DOHH2 (cell line): Measurements from ENCODE around the gene ARHGAP40.

Experiments used
- H3F3A ChIP-seq: fragments of 200-600 bp; sonication (generic), shearing (Covaris generic); 2 replicates; pipeline ENCODE4 v1.6.0; 2016; ENCODE audit warnings: antibody characterized with exemption, mild to moderate bottlenecking; ENCODE audit not compliant: control insufficient read depth, insufficient read depth
- H3K27ac ChIP-seq: fragments of 200-600 bp; sonication (generic); 2 replicates; pipeline ENCODE4 v1.5.1; 2014; ENCODE audit warnings: low read depth, mild to moderate bottlenecking, low read length, moderate library complexity
- H3K27me3 ChIP-seq: fragments of 200-600 bp; sonication (generic); 2 replicates; pipeline ENCODE4 v1.6.1; 2014; ENCODE audit warnings: mild to moderate bottlenecking, low read length, mixed read lengths; ENCODE audit not compliant: control insufficient read depth
- H3K36me3 ChIP-seq: fragments of 200-600 bp; sonication (generic); 2 replicates; pipeline ENCODE4 v1.6.1; 2014; ENCODE audit warnings: mild to moderate bottlenecking, low read length, moderate library complexity, mixed read lengths; ENCODE audit not compliant: control insufficient read depth
- H3K4me1 ChIP-seq: fragments of 200-600 bp; sonication (generic); 2 replicates; pipeline ENCODE4 v1.6.1; 2014; ENCODE audit warnings: mild to moderate bottlenecking, low read length, mixed read lengths; ENCODE audit not compliant: control insufficient read depth
- H3K4me2 ChIP-seq: fragments of 200-600 bp; sonication (generic); 2 replicates; pipeline ENCODE4 v1.6.0; 2014; ENCODE audit warnings: mild to moderate bottlenecking, low read length, moderate library complexity
- H3K4me3 ChIP-seq: fragments of 200-600 bp; sonication (generic); 2 replicates; pipeline ENCODE4 v1.5.1; 2014; ENCODE audit warnings: mild to moderate bottlenecking, low read length, mixed read lengths
- H3K79me2 ChIP-seq: fragments of 200-600 bp; sonication (generic); 2 replicates; pipeline ENCODE4 v1.6.1; 2014; ENCODE audit warnings: mild to moderate bottlenecking, low read length, mixed read lengths; ENCODE audit not compliant: control insufficient read depth
- H3K9me2 ChIP-seq: fragments of 200-600 bp; sonication (generic); replicated peaks from 2 replicates; pipeline ENCODE4 v1.6.1; 2014; ENCODE audit warnings: mild to moderate bottlenecking, low read length, mixed read lengths; ENCODE audit not compliant: control insufficient read depth
- H3K9me3 ChIP-seq: fragments of 200-600 bp; sonication (generic); 2 replicates; pipeline ENCODE4 v1.6.1; 2014; ENCODE audit warnings: antibody characterized with exemption, low read length, mixed read lengths; ENCODE audit not compliant: control insufficient read depth, insufficient read depth
- H4K20me1 ChIP-seq: fragments of 200-600 bp; sonication (generic); 2 replicates; pipeline ENCODE4 v1.6.0; 2014; ENCODE audit warnings: low read depth, mild to moderate bottlenecking, antibody characterized with exemption, low read length, moderate library complexity; ENCODE audit not compliant: control insufficient read depth, insufficient read depth
- CTCF ChIP-seq: fragments of 200-600 bp; sonication (generic); IDR thresholded peaks from one replicate; pipeline ENCODE4 v1.5.1; 2014; ENCODE audit warnings: antibody characterized with exemption, mild to moderate bottlenecking, low read depth, low read length; ENCODE audit not compliant: poor library complexity, severe bottlenecking
- EZH2phosphoT487 ChIP-seq: fragments of 200-600 bp; sonication (generic); IDR thresholded peaks from 2 replicates; pipeline ENCODE4 v1.6.1; 2017; ENCODE audit warnings: borderline replicate concordance, mild to moderate bottlenecking, antibody characterized with exemption, low read length, moderate library complexity, mixed read lengths

The ARHGAP40 gene

GRCh38 chr20:38599410-38599882 lies 2.2 kb upstream of the ARHGAP40 start:
- no peaks in the 10 kb centered on the region for H4K20me1 ChIP-seq
- peaks cover 48% of the 10 kb centered on the region for H3K27me3 ChIP-seq
- no peaks in the 10 kb centered on the region for H3K9me2 ChIP-seq
- no peaks in the 10 kb centered on the region for H3K36me3 ChIP-seq
- TF ChIP-seq CTCF (no peak), EZH2phosphoT487 (no peak)
- H3K79me2 ChIP-seq, result no peaks in the 10 kb centered on the region
- H3K4me2 ChIP-seq, result no peak overlapping the region
- H3K4me1 ChIP-seq, result peaks cover 6% of the 10 kb centered on the region
- no peak overlapping the region for H3K27ac ChIP-seq
- H3F3A ChIP-seq, result no peaks in the 10 kb centered on the region
- no peaks in the 10 kb centered on the region for H3K9me3 ChIP-seq
- H3K4me3 ChIP-seq, result no peak overlapping the region

DNA sequence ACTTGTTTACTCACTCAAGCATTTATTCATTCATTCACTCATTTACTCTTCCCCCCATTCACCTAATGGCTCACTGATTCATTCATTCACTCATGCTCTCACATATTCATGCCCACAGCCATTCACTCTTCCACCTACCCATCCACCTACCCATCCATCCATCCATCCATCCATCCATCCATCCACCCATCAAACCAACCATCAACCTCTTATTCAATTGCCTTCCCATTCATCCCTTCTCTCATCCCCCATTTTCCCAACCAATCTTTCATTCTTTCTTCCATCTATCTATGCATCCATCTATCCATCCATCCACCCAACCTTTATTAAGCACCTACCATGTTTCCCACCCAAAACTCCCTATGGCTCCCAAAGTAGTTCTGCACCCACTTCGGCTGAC lies 1.6 kb upstream of the ARHGAP40 start:
- Histone ChIP-seq H3K79me2 (no peaks in the 10 kb centered on the region), H3F3A (no peaks in the 10 kb centered on the region), H3K9me3 (no peaks in the 10 kb centered on the region), H3K9me2 (no peaks in the 10 kb centered on the region), H3K36me3 (no peaks in the 10 kb centered on the region), H3K27me3 (peaks cover 51% of the 10 kb centered on the region), H4K20me1 (no peaks in the 10 kb centered on the region), H3K4me2 (no peak overlapping the region), H3K4me3 (no peak overlapping the region), H3K27ac (no peak overlapping the region), H3K4me1 (peaks cover 6% of the 10 kb centered on the region)
- TF ChIP-seq CTCF (no peak), EZH2phosphoT487 (no peak)

DNA sequence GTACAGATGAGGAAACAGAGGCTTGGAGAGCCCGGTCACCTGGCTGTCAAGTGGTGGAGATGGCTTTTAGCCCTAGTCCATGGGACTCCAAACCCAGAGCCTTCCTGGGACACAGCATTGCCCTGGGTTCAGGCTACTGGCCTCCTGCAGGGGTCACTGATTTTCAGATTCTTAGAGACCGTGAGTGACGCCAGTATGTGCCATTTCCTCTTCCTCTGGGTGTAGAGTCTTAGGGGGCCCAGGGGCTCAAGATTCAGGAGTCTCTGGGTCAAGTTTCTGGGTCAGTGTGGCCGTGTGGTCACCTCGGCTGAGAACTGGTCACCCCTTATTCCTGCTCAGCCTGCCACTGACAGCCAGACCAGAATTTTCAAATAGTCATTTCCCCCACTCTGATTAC lies 574 bp downstream of the ARHGAP40 start:
- no peak overlapping the region for H3K27ac ChIP-seq
- TF ChIP-seq CTCF (no peak), EZH2phosphoT487 (no peak)
- no peaks in the 10 kb centered on the region for H3K9me2 ChIP-seq
- H3K27me3 ChIP-seq, result peaks cover 65% of the 10 kb centered on the region
- H4K20me1 ChIP-seq, result no peaks in the 10 kb centered on the region
- H3K4me1 ChIP-seq, result peaks cover 6% of the 10 kb centered on the region
- no peaks in the 10 kb centered on the region for H3K79me2 ChIP-seq
- H3K36me3 ChIP-seq, result no peaks in the 10 kb centered on the region
- H3F3A ChIP-seq, result no peaks in the 10 kb centered on the region
- H3K4me3 ChIP-seq, result no peak overlapping the region
- H3K9me3 ChIP-seq, result no peaks in the 10 kb centered on the region
- H3K4me2 ChIP-seq, result no peak overlapping the region
